CD1c-positive myeloid dendritic cell (primary cell): Measurements from ENCODE around the gene TOX2.

Experiments used
- DNase-seq: peaks from one replicate; pipeline ENCODE4 v3.0.0-alpha.2; 2016; ENCODE audit errors: extremely low spot score

The TOX2 gene

DNA sequence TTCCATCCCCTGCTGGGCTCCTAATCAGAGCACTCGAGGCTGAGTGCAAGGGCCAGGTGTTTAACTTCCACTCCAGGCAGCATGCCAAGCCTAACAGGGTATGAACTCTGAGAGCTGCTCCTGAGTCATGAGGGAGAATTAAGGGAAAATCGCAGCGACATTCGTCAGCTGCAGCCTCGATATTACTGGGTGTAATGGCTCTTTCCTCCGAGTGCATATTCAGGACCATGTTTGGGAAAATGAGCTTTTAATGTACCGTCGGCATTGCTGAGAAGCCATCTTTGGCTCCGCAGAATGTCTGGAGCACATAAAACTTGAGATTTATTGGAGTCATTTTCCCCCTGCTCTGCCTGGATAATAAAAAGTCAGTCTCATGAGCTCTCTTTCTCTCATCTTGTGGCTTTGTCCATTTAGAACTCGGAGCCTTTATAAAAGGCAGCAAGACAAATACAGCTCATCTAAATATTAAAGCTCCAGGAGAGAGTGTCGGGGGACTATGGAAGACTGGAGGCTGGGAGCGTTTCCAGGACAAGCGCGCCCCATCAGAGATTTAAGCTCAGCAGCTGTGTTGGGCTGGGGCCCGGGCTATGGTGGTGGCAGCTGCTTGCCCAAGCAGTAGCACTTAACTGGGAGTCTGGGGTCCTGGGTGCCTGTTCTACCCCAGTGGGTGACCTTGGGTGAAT lies 103.7 kb downstream of the TOX2 start:
- DNase-seq: no peak

DNA sequence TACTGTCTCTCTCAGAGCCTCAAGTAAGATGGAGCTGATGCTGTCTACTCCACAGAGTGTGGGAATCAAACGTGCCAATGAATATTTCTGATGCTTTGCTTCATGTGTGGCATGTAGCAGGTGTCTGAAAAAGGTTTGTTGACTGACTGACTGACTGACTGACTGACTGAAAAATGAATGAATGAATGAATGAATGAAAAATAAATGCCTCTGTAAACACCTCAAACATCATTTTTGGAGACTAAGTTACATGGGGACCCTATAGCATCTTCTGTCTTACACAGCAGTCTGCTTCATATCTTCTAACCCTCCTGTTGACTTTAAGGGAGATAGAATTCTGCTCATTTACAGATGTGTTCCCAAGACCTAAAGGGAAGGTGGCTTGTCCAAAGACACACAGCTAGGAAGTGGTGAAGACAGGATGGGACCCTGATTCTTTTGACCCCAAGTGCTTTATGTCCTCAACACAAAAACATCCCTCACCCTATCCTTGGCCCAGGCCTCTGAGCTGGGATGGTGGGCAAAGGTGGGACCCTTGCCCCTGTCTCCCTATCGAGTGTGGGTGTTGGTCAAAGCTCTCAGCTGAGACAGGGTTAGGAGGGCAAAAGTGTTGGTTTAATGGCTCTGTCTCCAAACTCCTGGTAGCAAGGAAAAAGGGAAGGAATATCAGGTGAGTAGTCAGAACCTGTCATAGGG lies 104.4 kb downstream of the TOX2 start:
- DNase-seq: no peak

DNA sequence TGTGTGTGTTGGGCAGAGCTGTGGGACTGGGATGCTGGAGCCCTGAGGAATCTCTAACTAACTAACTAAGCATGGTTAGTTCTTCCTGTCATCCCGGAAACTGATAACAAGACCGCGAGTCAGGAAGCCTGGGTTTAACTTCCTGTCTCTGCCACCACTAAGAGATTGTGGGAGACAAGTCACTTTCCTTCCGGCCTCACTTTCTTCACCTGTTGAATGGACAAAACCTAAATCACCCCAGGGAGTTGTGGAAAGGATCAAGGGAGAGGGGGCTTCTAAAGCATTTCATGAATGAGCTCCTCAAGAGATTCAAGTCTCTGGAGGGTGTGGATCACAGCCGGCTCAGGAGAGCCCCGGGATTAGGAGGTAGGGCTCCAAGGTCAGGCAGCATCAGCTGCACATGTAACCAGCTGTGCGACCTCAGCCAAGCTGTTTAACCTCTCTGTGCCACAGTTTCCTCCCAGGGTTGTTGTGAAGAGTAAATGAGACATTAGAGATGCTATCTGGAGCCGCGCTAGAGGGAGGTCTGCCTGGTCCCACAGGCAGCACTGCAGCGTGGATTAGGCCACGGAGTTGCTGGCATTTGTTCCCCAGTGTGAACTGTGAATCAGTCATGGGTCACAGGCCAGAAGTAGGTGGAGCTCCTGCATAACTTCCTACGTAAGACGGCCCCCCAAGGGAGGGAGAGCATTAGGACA lies 105.1 kb downstream of the TOX2 start:
- peak; percentile 3 for DNase-seq

DNA sequence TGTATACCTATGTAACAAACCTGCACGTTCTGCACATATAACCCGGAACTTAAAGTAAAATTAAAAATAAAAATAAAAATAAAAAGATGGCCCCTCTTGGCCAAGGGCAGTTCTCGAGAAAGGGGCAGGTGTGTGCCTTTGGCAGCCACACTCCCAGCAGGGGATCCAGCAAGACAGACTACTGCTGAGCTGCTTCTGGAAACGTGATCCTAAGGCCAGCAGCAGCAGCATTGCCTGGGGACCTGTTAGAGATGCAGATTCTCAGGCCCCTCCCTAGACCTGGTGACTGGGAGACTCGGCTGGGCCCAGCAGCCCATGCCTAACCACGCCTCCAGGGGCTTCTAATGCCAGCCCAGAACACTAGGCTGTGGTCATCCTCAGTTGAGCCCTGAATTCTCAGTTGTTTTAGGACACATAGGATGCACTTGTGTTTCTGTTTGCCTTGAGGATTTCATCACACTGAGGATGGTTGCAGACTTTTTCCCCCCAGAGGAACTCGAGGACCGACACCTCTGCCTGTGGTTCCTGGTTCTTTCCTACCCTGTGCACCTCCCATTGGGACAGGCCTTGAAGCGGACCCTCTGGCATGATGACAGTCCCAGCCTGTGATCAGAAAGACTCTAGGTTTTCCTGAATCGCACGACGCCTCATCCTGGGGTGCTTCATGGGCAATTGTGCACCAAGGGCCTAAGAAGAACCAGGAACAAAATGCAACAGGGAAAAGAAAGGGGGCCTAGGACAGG lies 105.9 kb downstream of the TOX2 start:
- DNase-seq: no peak

DNA sequence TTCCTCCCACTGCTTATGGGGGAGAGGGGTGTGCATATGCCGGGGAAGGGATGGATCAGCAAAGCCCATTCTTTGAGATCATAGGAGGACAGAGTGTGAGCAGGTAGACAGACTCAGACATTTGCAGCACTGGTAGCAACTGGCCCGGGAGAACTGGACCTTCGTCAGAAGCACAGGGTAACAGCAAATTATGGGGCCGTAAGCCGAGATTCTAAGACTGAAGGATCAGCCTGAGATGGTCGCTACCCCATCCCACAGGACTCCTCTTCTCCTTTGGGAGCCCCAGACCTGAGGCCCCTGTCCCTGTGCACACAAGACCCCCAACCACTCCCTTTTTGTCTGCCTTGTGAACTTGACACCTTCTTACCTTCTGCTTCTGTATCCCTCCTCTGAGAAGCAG lies 106.5 kb downstream of the TOX2 start:
- DNase-seq: no peak

DNA sequence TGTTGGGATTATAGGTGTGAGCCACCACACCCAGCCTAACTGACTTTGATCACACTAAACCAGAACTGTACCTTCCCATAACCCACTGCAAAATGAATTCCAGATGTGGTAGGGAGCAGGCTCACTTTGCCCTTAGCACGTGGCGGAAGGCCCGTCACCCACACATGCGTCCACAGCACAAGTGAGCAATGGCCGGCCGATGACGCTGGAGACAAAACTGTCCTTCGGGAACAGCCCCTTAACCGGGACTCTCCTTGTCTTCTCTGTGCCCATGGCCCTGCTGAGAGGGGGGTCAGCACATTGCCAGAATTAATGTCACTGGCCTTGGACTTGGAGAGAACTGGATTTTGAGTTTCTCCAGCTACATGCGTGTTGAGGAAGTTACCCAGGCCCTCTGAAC lies 107.2 kb downstream of the TOX2 start:
- DNase-seq: no peak

DNA sequence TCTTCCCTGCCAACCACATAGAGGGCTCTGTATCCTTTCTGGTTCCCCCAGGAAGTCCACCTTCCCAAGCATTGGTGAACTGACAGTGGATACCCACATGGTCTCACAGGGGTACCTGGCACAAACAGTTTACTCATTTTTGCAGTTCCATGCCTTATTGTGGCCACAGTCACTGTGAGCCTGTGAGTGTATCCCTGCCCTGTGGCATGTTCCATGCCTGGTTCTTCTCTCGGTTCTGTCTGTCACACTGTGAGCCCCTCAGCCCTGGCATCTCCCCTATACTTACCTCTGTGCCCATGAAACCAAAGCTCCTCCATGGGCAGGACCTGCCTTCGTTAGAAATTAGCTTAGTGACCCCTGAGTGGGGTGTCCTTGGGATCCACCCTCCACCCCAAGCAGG lies 107.8 kb downstream of the TOX2 start:
- DNase-seq: no peak

DNA sequence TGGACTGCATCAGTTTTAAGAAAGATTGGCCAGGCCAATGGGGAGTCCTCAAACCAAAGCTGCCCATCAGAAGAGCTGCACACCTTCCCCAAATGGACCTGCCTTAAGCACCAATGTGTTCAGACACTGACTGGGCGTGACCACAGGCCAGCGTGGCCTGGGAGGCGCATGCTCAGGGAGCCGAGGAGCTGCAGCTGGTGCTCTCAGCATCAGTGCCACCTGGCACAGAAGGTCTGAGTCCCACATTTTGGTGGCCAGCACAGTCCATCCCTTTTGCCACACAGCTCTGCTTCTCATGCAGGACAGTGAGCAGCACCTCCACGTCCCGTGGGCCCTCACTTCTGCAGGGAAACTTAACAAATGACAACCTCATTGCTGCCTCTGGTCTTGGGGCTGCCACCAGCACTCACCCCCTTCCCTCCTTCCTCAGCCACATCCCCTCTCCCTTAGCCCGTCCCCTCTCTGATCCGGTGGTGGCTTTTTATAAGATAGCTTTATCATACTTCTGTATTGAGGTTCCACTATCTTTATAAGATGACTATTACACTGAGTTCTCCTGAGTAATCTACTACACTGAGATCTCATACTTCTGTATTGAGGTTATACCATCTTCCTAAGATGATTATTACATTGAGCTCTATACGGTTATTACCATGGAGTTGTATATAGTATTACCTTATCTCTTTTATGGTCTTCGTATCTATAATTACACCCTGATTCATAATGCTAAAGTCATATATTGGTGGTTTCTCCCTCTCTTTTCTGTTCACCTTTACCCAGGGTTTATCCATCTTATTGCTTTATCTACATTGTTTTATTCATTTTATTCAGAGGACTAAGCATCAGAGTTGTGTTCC lies 109.1 kb downstream of the TOX2 start:
- DNase-seq: no peak

DNA sequence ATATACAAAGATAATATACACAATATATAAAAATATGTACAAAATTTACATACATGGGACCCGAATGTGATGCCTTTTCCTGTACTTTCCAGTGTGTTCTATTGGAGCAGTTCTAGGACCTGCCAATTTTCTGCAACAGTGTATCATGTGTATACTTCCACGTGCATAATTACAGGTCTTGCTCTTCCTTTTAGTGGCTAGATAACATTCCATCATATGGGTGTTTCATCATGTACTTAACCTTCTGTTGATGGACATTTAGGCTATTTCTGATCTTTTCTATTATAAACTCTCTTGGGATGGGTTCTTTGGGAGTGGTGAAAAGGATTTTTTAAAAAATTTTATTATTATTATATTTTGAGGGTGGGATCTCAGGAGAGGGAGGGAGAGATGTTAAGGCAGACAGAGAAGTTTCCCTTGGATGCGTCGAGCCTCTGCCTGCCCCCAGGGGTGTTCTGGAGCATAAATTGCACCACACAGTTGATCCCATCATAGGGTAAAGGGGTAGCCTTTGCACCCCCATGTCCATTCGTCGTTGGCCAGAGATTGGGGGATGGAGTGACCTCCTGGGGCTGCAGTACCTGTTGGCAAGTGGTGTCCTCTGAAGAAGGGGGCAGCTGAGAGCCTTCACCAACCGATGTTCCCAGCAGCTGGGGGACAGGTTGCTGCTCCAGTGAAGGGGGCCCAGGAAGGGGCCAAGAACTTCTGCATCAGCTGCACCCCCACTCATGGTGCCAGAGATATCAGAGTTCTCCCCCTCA lies 110.3 kb downstream of the TOX2 start:
- no peak for DNase-seq

DNA sequence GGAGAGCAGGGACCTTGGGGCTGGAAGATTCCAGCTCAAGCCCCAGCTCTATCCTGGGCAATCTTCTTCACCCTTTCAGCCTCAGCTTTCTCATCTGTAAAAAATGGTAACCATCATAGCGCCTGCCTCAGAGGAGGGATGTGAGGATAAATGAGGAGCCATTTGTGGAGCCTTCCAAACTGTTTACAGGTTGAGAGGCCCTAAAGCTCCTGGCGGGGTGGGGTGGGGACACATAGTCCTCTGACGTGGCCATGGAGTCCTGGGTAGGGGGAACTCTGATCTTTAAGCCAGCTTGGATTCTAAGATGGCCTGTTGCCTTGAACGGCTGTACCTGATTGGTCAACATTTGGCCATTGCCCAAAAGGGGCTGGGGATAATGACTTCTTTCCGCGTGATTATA lies 111.1 kb downstream of the TOX2 start:
- no peak for DNase-seq

DNA sequence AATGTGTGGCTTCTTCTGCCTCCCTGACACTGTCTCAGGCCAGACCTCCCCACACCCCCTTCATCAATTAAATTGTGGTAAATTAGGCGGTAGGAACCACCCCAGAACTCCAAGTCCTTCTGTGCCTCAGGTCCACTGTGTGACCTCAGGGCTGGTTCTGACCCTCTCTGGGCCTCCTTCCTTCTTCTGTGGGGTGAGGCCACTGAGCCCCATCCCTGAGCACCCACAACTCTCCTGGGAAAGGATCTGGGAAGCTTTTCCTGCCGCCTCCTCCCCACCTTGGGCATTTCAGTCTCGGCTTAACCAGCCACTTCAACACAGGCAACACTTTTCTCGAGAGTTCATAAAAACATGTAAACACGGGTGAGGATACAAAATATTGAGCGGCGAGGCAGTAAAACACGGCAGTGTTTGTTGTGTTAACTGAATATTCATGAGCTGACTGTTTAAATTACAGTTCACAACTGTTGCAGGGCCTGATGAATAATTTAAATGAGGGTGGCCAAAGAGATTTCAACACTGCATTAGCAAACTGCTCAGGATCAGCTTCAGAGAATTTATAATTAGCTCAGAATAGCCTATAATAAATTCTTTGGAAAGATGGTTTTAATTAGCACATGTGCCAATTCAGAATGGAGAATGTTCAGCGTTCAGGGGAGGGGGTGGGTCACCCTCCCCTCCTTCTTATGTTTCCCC lies 112.1 kb downstream of the TOX2 start:
- no peak for DNase-seq

DNA sequence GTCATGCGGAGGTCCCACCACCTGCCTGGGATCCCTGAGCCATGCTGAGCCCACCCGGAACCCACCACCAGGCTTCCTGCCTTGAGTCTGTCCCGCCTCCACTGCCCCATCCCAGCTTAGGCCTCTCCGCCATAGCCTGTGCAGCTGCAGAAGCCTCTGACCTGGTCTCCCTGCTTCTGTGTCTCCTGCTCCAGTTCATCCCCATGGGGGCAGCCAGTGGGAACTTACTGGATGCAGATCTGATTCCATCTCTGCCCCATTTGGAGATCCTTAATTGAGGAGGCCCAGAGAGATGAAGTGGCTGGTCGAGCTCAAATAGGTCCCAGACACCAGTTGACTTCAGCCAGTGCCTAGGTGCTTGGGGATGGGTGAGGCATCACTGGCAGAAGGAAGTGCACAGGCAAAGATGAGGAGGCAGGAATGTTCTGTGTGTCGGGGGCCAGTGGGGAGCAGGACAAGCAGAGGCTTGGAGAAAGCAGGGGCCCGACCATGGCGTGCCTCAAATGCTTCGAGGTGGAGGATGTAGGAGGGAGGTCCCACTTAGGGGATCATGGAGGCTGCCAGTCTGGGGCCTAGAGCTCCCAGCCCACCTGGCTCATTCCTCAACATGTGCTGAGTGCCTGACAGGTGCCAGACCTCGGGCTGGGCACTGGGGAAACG lies 112.8 kb downstream of the TOX2 start:
- DNase-seq: no peak

DNA sequence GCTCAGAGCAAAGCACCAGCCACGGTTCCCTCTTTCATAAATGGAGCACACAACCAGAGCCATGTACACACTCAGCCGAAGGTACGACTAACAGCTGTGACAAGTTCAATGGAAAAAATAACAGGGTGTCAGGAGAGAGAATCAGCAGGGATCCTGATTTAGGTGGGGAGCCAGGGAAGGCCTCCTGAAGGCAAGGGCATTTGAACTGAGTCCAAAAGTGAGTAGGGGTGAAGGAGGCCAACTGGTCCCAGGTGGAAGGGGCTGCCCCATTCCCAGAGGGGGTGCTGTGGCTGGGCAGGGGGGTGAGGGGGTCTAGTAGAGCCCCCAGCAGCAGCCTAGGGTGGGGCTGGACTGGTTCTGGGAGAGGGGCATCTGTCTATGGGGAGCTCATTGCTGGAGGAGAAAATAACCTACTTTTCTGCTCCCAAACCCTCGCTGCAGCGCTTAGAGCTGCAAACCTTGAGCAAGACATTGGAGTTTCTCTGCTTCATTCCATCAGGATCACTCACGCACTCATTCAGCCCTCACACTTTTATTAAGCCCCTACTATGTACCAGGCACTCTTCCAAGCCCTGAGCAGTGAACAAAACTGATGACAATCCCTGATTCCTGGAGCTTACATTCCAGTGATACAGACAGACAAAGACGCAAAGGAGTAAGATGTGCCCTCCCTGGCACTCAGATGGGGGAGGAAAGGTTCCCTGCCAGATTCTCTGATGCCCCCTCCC lies 113.5 kb downstream of the TOX2 start:
- no peak for DNase-seq

DNA sequence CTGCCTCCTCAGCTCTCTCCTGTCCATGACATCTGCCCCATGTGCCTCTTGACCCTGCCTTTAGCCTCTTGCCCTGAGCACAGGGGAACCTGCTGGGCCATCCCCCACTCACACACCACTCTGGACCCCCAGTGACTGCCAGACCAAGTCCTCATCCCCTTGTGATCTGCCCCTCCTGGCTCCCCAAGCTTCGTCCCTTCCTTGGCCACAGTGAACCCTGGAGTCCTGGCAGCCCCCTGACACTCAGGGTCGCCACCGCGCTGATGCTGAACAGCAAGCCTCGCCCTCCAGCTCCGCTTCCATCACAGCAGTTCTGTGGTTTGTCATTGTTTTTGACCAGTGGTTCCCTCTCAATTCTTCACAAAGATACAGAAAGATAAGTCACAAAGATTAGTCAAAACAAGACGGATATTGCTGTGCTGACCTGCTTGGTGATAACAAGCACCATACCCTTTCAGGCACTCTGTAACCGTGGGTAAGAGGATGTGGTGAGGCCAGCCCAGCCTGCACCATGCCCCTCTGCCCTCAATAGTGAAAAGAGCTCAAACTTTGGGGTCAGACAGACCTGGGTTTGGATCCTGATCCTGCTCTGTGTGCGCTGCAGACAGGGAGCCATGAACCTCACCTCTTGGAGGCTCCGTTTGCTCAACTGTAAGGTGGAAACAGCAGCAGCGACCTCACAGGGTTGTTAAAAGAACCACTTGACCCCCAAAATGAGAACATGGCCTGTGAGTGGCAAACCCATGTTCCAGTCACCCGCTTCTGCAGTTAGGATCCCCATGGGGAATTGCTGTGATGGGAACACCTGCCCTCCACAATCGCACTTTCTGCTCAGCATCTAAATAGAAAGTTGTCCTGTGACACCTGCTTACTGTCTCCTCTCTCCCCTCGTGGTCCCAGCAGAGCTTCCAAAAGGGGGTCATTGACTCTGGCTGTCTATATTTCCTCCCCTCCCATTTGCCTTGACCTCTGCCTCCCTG lies 114.5 kb downstream of the TOX2 start:
- no peak for DNase-seq

DNA sequence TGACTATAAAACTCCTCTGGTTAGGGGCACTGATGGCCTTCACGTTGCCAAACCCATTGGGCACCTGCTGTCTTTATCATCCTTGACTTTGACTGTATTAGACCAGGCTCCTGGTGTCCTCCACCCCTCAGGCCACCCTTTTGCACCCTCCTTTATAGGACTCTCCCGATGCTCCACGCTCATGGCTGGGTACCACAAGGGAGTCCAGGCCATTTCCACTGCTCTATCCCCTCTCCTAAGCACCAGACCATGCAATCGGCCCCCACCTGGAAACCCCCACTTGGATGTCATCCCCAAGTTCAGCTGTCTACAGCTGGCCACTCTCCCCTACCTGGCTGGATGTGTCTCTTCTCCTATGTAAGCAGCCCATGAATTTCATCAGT lies 115.2 kb downstream of the TOX2 start:
- DNase-seq: no peak

DNA sequence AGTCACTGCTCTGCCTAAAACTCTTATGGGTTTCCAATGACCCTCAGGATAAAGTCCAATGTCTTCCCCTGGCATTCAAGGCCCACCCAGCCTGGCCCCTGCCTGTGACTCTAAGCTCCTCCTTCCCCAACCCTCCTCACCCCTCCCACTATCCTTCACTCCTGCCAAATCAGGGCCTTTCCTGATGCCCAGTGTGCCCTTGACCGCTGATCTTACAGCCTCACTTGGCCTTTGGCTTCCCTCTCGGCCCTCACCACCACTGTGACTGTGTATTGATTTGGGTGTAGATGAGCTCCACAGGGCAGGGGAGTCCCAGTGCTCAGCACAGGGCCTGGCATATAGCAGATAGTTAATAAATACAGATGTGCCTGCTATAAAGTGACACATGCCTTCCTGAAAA lies 115.7 kb downstream of the TOX2 start:
- DNase-seq: no peak

DNA sequence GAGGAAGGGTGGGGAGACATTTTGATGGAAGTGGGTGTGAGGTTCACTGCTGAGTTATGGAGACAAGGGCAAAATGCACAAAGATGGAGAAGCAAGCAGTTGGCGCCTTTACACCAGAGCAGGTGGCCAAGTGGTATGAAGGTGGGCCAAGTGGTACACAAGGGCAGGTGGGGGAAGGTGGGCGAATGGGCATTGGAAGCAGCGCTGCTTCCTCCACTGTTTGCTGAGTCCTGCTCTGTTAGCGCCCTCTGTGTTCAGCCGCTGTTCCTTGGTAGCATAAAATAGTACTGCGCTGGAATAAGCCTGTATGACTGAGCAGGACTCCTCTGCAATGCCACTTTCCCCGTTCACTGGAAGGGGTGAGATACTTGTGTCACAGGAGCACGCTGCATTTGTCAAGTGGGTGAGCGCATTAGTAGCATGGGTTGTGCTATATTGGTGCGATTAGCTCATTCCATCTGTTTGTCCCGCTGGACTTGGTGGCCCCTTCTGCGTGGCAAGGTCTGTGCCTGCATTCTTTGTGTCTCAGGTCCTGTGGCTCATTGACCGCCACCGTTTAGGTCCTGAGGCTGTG lies 116.4 kb downstream of the TOX2 start:
- DNase-seq: no peak
